A549 treated with GW870086 at 1 μM for 4 hours (cell line): Measurements from ENCODE around the gene P2RY8. TPM values are rescaled to one million over a fixed set of nuclear protein-coding genes. Genes with fewer than 3 reads are reported as not detected.

Source experiments
- total RNA-seq: library from RNA; stranded (reverse); fragments of 200-300 nt; extraction: Qiagen RNA extraction; gene quantifications from 5 replicates; pipeline ENCODE4 v1.2.3, GENCODE V29; 2022; ENCODE audit warnings: low read depth

The P2RY8 gene, protein sequence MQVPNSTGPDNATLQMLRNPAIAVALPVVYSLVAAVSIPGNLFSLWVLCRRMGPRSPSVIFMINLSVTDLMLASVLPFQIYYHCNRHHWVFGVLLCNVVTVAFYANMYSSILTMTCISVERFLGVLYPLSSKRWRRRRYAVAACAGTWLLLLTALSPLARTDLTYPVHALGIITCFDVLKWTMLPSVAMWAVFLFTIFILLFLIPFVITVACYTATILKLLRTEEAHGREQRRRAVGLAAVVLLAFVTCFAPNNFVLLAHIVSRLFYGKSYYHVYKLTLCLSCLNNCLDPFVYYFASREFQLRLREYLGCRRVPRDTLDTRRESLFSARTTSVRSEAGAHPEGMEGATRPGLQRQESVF
- 0.02 to 0.10 TPM (median 0.07 TPM) in 3 of 5 replicates, not detected in the others for total RNA-seq

GRCh38 chrX:1537031-1537715 lies at the start of gene P2RY8:
TSS of gene P2RY8 (minus strand) at chrX:1537185. CDS start at chrX:1466558, 70,627 bp downstream.

DNA sequence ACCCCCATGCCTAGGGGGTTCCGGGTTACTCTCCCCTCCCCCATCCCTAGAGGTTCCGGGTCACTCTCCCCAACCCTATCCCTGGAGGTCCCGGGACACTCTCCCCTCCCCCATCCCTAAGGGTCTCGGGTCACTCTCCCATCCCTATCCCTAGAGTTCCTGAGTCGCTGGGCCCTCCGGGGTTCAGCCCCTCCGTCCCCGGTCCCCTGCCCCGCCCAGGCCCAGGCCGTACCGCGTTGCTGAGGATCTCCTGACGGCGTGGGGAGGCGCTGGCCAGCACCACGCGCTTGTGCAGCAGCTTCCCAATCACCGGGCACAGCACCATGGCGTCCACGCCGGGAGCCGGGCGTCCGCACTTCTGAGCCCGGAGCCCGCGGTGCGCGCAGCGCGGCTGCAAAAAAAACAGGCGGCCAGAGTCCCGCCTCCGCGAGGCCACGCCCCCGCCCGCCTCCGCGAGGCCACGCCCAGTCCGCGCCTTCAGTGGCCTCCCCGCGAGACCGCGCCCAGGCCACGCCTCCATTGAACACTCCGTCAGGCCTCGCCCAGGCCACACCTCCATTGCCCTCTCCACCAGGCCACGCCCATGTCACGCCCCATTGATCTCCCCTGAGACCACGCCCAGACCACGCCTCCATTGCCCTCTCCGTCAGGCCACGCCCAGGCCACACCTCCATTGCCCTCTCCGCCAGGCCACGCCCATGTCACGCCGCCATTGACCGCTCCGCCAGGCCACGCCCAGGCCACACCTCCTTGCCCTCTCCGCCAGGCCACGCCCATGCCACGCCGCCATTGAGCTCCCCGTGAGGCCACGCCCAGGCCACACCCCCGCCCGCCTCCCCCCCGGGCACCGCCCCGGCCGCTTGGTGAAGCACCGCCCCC lies 84.2 kb downstream of the P2RY8 start, which contains the start of gene ASMTL:
Gene ASMTL, minus strand, starts transcription at position 394 of the 879 bp plus-strand sequence. Its CDS starts 69 bp downstream, at position 325.

Other genes starting within 250 kb of the P2RY8 start
- 0.15 to 0.46 TPM (median 0.17 TPM) in 5 replicates for gene IL3RA, start 200.4 kb downstream of the P2RY8 start, total RNA-seq
- gene SLC25A6, start 145.1 kb downstream of the P2RY8 start, total RNA-seq: 415 to 456 TPM (median 446 TPM) in 5 replicates
- 18.0 to 19.5 TPM (median 18.9 TPM) in 5 replicates for gene ASMTL, start 84.3 kb downstream of the P2RY8 start, total RNA-seq
- gene AKAP17A, start 54.4 kb upstream of the P2RY8 start, total RNA-seq: 27.1 to 40.9 TPM (median 36.6 TPM) in 5 replicates
- gene ASMT, start 77.9 kb upstream of the P2RY8 start, total RNA-seq: 0.30 to 0.58 TPM (median 0.43 TPM) in 4 of 5 replicates, not detected in the other